Stimulated activated CD4-positive, alpha-beta T cell treated with anti-CD3 and anti-CD28 coated beads, Interleukin-1b, Interleukin-23, amount 100 ng/mL, for 4 hours (primary cell): Measurements from ENCODE around the gene KCNQ1.

Source experiments
- DNase-seq, 2 donors: peaks; one replicate each; pipeline ENCODE4 v3.0.0-alpha.2; 2020; ENCODE audit warnings: low read depth in 2 of 2

KCNQ1 gene

GRCh38 chr11:2508793-2509192 lies 64.0 kb downstream of the KCNQ1 start:
- no peak for DNase-seq

- no peak for DNase-seq
Observed at GRCh38 chr11:2509481-2510001, 64.7 kb downstream of the KCNQ1 start.

GRCh38 chr11:2510626-2511402 lies 66.0 kb downstream of the KCNQ1 start:
- no peak for DNase-seq

DNA sequence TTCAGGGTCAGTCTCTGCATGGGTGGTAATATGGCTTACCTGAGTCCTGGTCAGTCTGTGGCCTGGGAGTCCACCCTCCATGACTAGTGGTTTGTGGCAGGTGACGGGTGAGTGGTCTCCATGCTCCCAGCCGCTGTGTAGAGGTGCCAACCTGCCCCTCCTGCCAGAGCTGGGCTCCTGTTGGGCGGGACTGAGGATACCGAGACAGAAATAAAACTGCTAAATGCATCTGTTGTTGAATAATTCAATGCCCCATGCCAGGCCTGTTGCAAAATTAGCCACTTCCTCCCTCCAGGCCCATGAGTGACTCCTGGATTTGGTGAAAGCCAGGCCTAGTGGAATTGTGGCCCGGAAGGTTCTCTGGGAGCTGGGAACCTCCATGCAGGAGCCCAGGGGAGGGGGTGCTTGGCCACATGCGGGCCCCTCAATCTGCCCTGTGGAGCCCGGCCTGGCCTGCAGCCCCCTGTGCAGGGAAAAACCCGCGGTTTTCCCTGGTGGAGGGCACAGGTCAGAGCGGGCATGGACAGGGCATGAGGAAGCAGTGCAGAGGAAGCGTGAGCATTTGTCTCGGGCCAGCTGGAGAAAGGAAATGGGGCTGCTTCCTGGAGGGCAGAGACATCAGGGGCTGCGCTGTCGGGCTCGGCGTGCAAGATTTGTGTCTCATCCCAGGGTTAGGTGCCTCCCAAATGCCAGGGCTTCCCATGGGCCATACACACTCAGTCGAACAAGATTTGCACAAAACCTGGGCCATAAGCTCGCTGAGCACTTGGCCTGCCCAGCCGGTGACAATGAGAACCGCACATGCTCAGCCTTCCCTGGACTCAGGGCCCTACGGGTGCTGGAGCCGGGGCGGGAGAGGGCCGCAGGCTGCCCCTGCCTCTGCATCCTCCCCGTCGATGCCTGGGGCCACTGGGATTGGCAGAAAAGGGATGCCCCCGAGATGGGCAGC lies 66.9 kb downstream of the KCNQ1 start:
- DNase-seq: no peak

DNA sequence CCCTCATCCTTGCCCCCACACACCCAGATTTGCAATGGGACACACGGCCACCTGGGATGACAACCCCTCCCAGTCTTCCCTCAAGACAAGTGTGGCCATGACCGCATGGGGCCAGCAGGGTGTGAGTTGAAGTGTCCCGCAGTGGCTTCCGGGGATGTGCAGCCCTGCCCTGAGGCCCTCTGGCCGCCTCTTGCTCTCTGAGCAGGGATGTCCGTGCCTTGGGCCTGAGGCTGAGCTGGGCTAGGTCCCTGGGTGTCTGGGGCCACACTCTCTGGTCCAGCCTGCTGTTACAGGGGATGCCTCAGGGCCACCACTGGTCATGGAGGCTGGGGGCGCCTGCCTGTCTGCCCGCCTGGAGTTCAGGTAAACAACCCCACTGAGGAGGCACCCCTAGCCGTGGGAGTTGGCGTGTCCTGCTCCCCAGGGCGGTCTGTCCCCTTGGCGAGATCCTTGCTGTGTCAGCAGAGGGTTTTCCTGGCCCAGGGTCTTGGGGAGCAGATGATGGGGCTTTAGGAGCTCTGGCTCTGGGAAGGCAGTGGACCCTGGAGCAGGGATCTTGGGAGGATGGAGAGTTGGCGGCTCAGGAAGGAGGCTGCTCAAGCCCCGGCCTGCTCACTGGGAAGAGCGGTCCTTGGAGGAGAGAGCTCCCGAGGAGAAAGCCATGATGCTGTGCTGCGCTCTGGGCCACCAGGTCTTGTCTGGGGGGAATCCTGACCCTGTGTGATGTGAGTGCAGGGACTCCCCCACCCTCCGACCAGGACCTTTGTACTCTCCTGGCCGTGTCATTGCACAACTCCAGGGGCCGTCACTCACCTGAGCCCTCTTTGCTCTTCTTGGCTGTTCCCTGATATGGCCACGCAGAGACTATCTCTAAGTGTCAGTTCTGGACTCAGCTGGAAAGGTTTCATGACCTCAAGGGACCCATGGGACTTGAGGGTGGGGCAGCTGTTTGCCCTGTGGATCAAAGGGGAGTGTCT lies 67.9 kb downstream of the KCNQ1 start:
- DNase-seq: no peak

- no peak for DNase-seq
Observed at GRCh38 chr11:2513441-2513840, 68.6 kb downstream of the KCNQ1 start.

DNA sequence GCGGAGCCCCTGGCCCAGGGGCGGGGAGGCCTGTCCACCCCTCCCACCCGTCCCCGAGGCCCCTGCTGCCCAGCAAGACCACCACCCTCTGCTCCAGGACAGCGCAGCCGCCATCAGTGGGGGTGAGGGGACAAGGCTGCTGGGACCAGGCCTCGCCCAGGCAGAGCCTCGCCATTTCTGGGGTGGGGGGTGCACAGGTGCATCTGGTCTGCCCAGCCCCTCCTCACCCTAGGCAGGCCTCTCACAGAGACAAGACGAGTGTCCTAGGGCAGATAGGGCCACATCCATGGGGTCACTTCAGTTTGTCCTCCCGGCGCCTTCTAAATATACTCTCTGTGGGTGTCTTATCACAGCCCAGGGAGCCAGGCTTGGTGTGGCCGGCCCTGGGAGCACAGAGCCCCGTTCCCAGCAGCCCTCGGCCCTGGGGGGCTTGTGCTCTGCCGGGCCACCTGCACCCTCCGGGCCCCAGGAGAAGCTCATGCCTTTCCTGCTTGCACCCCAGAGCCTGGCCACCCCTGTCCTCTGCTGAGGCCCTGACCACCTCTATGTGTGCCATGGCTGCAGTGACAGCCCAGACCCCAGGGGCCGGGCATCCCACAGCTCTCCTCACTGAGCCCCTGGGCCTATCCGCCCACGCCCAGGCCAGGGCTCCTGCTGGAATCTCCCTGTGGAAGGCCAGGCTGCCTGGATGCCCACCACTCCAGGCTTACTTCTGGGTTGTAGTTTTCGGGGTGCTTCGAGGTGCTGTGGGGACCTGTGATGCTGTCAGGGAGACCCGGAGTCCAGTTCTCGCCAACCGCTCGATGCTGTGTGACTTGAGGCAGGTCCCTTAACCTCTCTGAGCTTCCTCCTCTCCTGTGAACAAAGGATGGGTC lies 70.8 kb downstream of the KCNQ1 start:
- DNase-seq: no peak

DNA sequence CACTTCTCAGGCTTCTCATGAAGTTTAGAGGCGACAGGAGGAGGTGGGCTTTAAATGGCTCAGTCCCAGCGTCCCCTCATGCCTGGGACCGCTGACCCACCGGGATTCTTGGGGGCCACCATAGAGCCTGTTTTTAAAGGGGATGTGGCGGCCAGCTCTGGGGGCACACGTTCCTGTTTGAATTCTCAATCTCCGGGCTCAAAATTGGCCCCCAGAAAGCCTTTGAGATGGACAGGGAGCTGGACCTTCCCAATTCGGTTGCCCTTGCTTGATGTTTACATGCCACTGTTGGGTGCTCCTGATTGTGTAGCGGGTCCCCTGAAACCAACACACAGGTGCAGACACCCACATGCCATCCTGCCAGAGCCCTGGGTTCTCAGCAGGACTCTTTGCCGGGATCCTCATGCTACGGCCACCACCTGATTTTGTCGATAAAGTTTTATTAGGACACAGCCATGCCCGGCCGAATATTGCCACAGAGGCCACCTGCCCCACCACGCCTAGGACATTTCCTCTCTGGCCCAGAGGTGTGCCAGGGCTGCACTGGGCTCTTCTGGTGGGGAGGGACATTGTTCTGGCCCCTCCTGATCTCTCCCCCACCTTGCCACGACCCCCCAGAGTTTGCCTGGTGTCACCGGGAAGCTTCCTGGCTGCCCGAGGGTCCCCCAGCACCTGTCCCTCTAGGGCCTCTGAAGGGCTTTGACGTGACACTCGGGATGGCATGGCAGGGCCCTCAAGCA lies 71.6 kb downstream of the KCNQ1 start:
- DNase-seq: no peak

GRCh38 chr11:2517016-2517385 lies 72.2 kb downstream of the KCNQ1 start:
- DNase-seq: no peak

DNA sequence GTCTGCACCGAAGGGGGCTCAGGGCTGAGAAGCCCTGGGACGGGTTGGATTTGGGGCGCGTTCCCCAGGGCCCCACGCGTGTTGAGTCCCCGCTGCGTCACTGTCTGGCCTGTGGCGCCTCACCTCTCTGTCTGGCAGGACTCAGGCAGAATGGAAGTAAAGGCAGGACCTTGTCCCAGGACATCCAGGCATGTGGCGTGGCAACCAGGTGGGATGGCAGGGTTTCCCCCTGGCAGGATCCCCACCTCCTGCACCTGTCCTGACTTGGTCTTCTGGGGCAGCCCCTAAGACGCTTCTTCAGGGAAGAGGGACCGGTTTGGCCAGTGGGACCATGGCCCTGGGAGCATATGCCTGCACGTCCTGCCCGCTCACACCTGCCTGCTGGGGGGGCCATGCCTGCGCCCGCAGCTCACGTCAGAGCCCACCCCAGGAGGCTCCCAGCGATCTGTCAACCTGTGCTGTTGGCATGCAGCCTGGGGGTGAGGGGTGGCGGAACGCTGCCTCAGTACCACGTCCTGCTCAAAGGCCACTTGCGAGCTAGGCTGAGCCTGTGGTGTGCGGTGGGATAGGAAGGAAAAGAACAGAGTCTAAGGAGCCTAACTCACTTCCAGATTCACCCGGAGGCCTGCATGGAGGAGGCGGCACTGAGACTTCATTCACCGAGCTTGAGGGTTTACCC lies 72.7 kb downstream of the KCNQ1 start:
- DNase-seq: no peak

GRCh38 chr11:2518111-2518982 lies 73.5 kb downstream of the KCNQ1 start:
- DNase-seq: no peak

DNA sequence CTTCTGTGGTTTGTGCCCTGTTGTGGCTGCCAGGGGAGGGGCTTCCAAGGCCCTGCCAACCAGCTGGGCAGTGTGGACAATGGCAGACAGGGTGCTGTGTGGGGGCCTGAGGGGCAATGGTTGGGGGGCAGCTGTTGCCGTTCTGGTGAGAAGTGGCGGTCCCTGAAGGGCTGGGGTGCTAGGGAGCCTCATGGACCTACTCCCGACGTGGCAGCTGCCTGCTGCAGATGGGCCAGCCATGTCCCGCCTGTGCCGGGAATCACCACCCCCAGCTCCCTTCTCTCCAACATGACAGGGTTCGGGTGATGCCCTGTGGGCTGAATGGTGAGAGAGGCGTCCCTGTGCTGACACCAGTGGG lies 74.2 kb downstream of the KCNQ1 start:
- no peak for DNase-seq

- no peak for DNase-seq
Observed at GRCh38 chr11:2519517-2519861, 74.7 kb downstream of the KCNQ1 start.

DNA sequence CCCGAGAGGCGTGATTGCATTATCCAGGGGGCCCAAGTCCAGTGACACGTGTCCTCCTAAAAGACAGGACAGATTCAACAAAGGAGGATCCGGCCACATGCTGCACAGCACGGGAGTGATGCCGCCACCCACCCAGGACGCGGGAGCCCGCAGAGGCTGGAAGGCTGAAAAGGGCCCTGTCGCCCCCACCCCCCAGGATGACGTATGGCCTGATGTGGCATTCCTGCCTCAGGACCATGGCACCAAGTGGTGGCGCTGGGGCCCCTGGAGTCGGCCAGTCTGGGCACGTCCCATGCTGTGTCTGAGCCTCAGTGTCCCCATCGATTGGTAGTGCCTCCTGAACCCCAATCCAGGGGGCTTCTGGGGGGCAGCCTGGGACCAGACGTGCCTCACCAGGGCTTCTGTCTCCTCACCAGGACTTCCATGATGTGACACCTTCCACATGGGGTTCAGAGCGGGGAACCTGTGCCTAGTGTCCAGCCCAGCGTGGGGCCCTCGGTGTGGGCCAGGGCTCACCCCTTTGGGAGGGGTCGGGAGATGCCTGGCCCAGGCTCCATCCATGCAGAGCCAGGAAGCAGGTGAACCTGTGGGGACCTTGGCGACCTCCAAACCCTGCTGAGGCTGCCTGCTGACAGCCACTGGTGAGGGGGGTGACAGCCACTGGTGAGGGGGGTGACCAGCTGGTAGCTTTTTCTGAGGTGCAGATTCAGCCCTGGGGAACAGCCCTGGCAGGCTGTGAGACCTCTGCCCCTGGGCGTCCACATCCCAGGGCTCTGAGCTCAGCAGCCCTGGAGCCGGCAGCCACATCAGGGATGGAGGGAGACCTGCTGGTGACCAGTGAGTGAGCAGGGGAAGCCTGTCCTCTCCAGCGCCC lies 75.3 kb downstream of the KCNQ1 start:
- DNase-seq: no peak

DNA sequence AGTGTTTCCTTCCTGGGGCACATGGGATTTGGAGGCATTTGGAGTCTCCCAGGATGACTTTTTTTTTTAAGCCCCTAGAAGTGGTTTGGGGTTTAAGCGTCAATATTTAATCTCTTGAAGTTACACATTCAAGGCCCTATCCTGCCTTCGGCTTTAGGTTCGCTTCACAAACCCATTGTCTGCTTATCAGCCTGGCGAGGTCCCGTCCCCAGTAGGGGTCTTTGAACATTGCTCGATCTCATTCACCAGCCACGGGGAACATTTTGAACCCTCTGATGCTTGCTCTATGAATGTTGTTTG lies 75.9 kb downstream of the KCNQ1 start:
- DNase-seq: no peak

DNA sequence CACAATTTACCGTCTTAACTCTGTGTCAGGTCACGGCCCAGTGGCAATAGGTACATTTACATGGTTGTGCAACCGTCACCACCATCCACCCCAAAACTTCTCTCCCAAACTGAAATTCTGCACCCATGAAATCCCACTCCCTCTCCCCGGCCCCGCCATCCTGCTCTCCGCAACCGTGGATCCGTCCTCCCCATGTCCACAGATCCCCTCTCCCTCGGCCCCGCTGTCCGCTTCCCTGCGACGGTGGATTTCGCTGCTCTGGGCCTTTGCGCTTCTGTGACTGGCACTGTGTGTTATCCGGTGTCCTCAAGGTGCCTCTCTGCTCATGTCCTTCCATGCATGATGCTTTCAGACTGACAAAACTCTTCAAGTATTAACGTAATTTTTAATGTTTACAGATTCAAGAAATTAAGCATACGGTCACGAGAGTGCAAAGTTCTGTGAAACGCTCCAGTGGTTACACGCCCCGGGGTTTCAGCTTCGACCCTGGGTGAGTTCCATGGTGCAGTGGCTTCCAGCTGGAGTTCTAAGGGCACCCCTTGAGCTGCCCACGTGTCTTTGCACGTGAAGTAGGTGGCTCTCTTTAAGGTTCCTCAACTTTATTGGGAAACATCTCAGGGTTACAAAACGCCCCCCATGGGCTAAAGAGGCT lies 76.4 kb downstream of the KCNQ1 start:
- DNase-seq: no peak
